ENCODE data around the gene MIA2.

The MIA2 gene

DNA sequence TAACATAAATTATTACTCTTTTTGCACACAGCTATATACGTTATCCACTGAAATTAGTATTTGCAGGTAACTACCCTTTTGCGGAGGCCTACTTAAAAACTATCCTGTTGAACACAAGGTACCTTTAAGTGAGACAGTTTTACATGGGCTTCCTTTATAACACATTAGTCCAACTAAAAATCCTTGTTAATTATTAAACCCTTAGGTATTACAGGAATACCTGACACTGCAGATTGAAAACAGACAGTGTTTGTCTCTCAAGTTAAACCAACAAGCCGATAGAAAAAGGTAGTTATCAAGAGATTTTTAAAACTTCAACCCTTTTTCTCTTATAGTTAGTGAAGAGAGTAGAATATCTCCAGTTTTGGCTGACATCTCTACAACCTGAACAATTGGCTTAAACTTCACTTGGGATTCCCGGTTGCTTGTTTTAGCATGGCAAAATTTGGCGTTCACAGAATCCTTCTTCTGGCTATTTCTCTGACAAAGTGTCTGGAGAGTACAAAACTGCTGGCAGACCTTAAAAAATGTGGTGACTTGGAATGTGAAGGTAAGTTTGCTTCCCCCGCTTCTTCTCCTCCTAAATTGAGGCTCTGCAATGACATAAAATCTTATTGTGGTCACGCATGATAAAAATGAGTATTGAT lies at the start of gene MIA2:
MIA2 (plus strand) TSS at position 236 of the 647 bp plus-strand sequence; CDS start at position 436, 200 bp downstream.
- no peak for TF ChIP-seq CTCF (IDR thresholded peaks at IDR 0.05; ENCODE audit: poor library complexity, severe bottlenecking)
- ATAC-seq (ENCODE audit: low read depth) (no peak), DNase-seq (ENCODE audit: low spot score) (no peak)
- Histone ChIP-seq H3K4me1 (ENCODE audit: insufficient read depth, poor library complexity, severe bottlenecking) (peaks cover 21% of the 10 kb centered on the region), H3K27me3 (ENCODE audit: insufficient read depth, poor library complexity, severe bottlenecking) (no peaks in the 10 kb centered on the region), H3K9me3 (ENCODE audit: severe bottlenecking) (no peaks in the 10 kb centered on the region), H3K27ac (ENCODE audit: poor library complexity, severe bottlenecking) (no peak within 1 kb of the TSS), H3K36me3 (ENCODE audit: low read depth) (no peaks in the 10 kb centered on the region), H3K4me3 (ENCODE audit: severe bottlenecking) (no peak within 1 kb of the TSS)

- no peak overlapping the region for H3K27ac ChIP-seq (ENCODE audit: poor library complexity, severe bottlenecking)
- H3K9me3 ChIP-seq (ENCODE audit: severe bottlenecking) = no peaks in the 10 kb centered on the region
- ATAC-seq (ENCODE audit: low read depth) = no peak; the same call in 2 of the 3 replicates
- TF ChIP-seq CTCF (IDR thresholded peaks at IDR 0.05; ENCODE audit: poor library complexity, severe bottlenecking) = no peak
- peaks cover 12% of the 10 kb centered on the region for H3K4me1 ChIP-seq (ENCODE audit: insufficient read depth, poor library complexity, severe bottlenecking)
- peaks cover 62% of the 10 kb centered on the region for H3K36me3 ChIP-seq (ENCODE audit: low read depth)
- no peak for DNase-seq (ENCODE audit: low spot score)
- no peak overlapping the region for H3K4me3 ChIP-seq (ENCODE audit: severe bottlenecking)
- H3K27me3 ChIP-seq (ENCODE audit: insufficient read depth, poor library complexity, severe bottlenecking) = no peaks in the 10 kb centered on the region
These were observed 49.0 kb upstream of the MIA2 start for GRCh38 chr14:39184628-39185255.

- Histone ChIP-seq H3K4me3 (ENCODE audit: severe bottlenecking) (no peak overlapping the region), H3K27ac (ENCODE audit: poor library complexity, severe bottlenecking) (no peak overlapping the region), H3K9me3 (ENCODE audit: severe bottlenecking) (no peaks in the 10 kb centered on the region), H3K36me3 (ENCODE audit: low read depth) (peaks cover 57% of the 10 kb centered on the region), H3K4me1 (ENCODE audit: insufficient read depth, poor library complexity, severe bottlenecking) (peaks cover 12% of the 10 kb centered on the region), H3K27me3 (ENCODE audit: insufficient read depth, poor library complexity, severe bottlenecking) (no peaks in the 10 kb centered on the region)
- TF ChIP-seq CTCF (IDR thresholded peaks at IDR 0.05; ENCODE audit: poor library complexity, severe bottlenecking) = no peak
- DNase-seq (ENCODE audit: low spot score) (no peak), ATAC-seq (ENCODE audit: low read depth) (no peak)
These were observed 48.3 kb upstream of the MIA2 start for GRCh38 chr14:39185256-39186049.

GRCh38 chr14:39186941-39187525 lies 46.7 kb upstream of the MIA2 start:
- peak; percentile 7; the same call in 1 of the 3 replicates for ATAC-seq (ENCODE audit: low read depth)
- Histone ChIP-seq H3K4me3 (ENCODE audit: severe bottlenecking) (no peak overlapping the region), H3K27me3 (ENCODE audit: insufficient read depth, poor library complexity, severe bottlenecking) (no peaks in the 10 kb centered on the region), H3K9me3 (ENCODE audit: severe bottlenecking) (no peaks in the 10 kb centered on the region), H3K27ac (ENCODE audit: poor library complexity, severe bottlenecking) (no peak overlapping the region), H3K4me1 (ENCODE audit: insufficient read depth, poor library complexity, severe bottlenecking) (peaks cover 12% of the 10 kb centered on the region), H3K36me3 (ENCODE audit: low read depth) (peaks cover 45% of the 10 kb centered on the region)
- TF ChIP-seq CTCF (IDR thresholded peaks at IDR 0.05; ENCODE audit: poor library complexity, severe bottlenecking) = no peak
- DNase-seq (ENCODE audit: low spot score) = no peak

Data from RWPE2 (cell line).